Thyroid gland (tissue), 4 donors: ENCODE results near the gene TNFAIP8. TPM values are rescaled to one million over a fixed set of nuclear protein-coding genes. Genes with fewer than 3 reads are reported as not detected.

Source experiments
- DNase-seq, 2 donors: peaks; one replicate each; pipeline ENCODE4 v3.0.0-alpha.2; 2019
- H3K27ac ChIP-seq, 3 donors: fragments of 200-600 bp; sonication (generic); 1 replicate in 2 of 3; 2 replicates in 1 of 3; pipeline ENCODE4 v1.5.1; 2016 to 2019; ENCODE audit warnings: mild to moderate bottlenecking in 1 of 3, moderate library complexity in 1 of 3
- H3K27me3 ChIP-seq: fragments of 200-600 bp; sonication (generic); one replicate; pipeline ENCODE4 v1.5.1; 2019
- H3K36me3 ChIP-seq, 2 donors: fragments of 200-600 bp; sonication (generic); one replicate each; pipeline ENCODE4 v1.5.1; 2016 to 2019
- H3K4me1 ChIP-seq, 2 donors: fragments of 200-600 bp; sonication (generic); one replicate each; pipeline ENCODE4 v1.5.1; 2017 to 2019
- H3K4me3 ChIP-seq, 3 donors: fragments of 200-600 bp; sonication (generic); replicated peaks in 1 of 3; 1 replicate in 2 of 3; 2 replicates in 1 of 3; pipeline ENCODE4 v1.5.1; 2016; ENCODE audit warnings: mild to moderate bottlenecking in 1 of 3
- H3K9me3 ChIP-seq: fragments of 200-600 bp; sonication (generic); one replicate; pipeline ENCODE4 v1.5.1; 2017
- POLR2A ChIP-seq, 2 donors: fragments of 450-650 bp; IDR thresholded peaks; one replicate each; pipeline ENCODE4 v1.6.1; 2017; ENCODE audit warnings: antibody characterized with exemption in 2 of 2, mild to moderate bottlenecking in 2 of 2, moderate library complexity in 1 of 2
- WGBS, 2 donors: methylation state at CpG; one replicate each; pipeline ENCODE4 v1.1.5; 2017; 5-methylcytosine and 5-hydroxymethylcytosine counted together
- intact Hi-C: fragments of 100-400 bp; cut with DNase I; formaldehyde crosslinking; loops from one replicate; pipeline ENCODE4 v1.15.1; 2023
- total RNA-seq, 4 donors: library from RNA; depleted of rRNA; stranded (reverse); fragments of >200 nt; gene quantifications; one replicate each; pipeline ENCODE4 v1.2.3, GENCODE V29; 2016
- TF ChIP-seq, protein P1 (sequence below), 6 experiments: fragments of 200-600 bp in 3 of 6; fragments of 450-650 bp in 3 of 6; sonication (generic) in 3 of 6; IDR thresholded peaks; one replicate each; pipeline ENCODE4 v1.5.1; 2016 to 2019; ENCODE audit warnings: antibody characterized with exemption in 6 of 6, mild to moderate bottlenecking in 2 of 6, inconsistent platforms in 1 of 6, moderate library complexity in 1 of 6

The TNFAIP8 gene
- total RNA-seq, 4 donors from 2014 or later: 15.7 to 36.8 (median 33.6) TPM

GRCh38 chr5:119322312-119322947, 33.4 kb upstream of the TNFAIP8 start:
- no peaks in the 10 kb centered on the region for H3K9me3 ChIP-seq
- no peak overlapping the region for H3K4me3 ChIP-seq
- peaks cover 17 to 31% of the 10 kb centered on the region in 2 donors for H3K4me1 ChIP-seq
- TF ChIP-seq POLR2A (IDR thresholded peaks at IDR 0.05): no peak
- TF ChIP-seq, protein P1, sequence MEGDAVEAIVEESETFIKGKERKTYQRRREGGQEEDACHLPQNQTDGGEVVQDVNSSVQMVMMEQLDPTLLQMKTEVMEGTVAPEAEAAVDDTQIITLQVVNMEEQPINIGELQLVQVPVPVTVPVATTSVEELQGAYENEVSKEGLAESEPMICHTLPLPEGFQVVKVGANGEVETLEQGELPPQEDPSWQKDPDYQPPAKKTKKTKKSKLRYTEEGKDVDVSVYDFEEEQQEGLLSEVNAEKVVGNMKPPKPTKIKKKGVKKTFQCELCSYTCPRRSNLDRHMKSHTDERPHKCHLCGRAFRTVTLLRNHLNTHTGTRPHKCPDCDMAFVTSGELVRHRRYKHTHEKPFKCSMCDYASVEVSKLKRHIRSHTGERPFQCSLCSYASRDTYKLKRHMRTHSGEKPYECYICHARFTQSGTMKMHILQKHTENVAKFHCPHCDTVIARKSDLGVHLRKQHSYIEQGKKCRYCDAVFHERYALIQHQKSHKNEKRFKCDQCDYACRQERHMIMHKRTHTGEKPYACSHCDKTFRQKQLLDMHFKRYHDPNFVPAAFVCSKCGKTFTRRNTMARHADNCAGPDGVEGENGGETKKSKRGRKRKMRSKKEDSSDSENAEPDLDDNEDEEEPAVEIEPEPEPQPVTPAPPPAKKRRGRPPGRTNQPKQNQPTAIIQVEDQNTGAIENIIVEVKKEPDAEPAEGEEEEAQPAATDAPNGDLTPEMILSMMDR (IDR thresholded peaks at IDR 0.05): no peak
- no peaks in the 10 kb centered on the region for H3K27me3 ChIP-seq
- no peaks in the 10 kb centered on the region for H3K36me3 ChIP-seq
- no peak for DNase-seq
- intact Hi-C loops: loop anchor here (10.0 kb wide), 1 partner anchor 82 kb away; no protein-coding TSS in a partner anchor
- H3K27ac ChIP-seq: peak overlapping the region in 2 of 3 donors; percentile 56 to 61
- WGBS, 2 donors: 79 to 80% methylated on average over 7 of the region's 7 CpGs

DNA sequence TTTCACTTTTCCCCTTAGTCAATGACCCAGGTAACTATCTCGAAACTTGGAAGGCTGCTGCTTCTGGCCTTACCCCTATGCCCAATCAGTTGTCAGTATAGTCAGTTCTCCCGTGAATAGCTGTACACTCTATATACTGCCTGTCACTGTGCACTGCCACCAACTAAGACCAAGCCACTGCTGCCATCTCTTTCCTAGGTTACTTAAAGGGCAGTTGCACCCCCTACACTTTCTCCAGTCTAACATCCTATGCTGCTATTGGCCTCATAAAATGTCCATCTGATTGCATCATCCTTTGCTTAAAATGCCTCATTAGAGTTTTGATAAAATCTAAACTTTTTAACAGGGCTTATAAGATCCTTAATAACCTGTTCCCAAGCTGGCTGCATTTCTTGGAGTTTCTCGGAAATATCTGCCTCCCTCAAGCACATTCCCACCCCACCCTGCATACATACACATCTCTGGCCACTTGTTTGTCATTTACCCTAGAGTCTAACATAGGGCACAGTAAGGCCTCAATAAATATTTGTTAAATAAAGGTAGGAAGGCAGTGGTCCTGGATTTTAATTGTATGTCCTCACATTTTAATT, 32.8 kb upstream of the TNFAIP8 start:
- no peaks in the 10 kb centered on the region for H3K36me3 ChIP-seq
- peak overlapping the region; percentile 46 to 61 (median 56) for H3K27ac ChIP-seq
- intact Hi-C loops: loop anchor here (10.0 kb wide), 1 partner anchor 82 kb away; no protein-coding TSS in a partner anchor
- no peak for DNase-seq
- no peaks in the 10 kb centered on the region for H3K27me3 ChIP-seq
- H3K9me3 ChIP-seq: no peaks in the 10 kb centered on the region
- TF ChIP-seq, protein P1 (IDR thresholded peaks at IDR 0.05): no peak
- no peak for TF ChIP-seq POLR2A (IDR thresholded peaks at IDR 0.05)
- H3K4me1 ChIP-seq: peaks cover 17 to 32% of the 10 kb centered on the region in 2 donors
- 67 to 94% methylated on average over 3 of the region's 3 CpGs for WGBS, 2 donors
- no peak overlapping the region for H3K4me3 ChIP-seq

GRCh38 chr5:119323601-119324000, 32.2 kb upstream of the TNFAIP8 start:
- Histone ChIP-seq H3K27me3 (no peaks in the 10 kb centered on the region), H3K4me1 (peaks cover 15 to 35% of the 10 kb centered on the region in 2 donors), H3K9me3 (no peaks in the 10 kb centered on the region), H3K4me3 (no peak overlapping the region), H3K27ac (peak overlapping the region; percentile 46 to 61 (median 56)), H3K36me3 (no peaks in the 10 kb centered on the region)
- no peak for TF ChIP-seq POLR2A (IDR thresholded peaks at IDR 0.05)
- TF ChIP-seq, protein P1 (IDR thresholded peaks at IDR 0.05): no peak
- peak in 1 of 2 donors; percentile 24 for DNase-seq
- intact Hi-C loops: loop anchor here (10.0 kb wide), 1 partner anchor 81 kb away; no protein-coding TSS in a partner anchor

DNA sequence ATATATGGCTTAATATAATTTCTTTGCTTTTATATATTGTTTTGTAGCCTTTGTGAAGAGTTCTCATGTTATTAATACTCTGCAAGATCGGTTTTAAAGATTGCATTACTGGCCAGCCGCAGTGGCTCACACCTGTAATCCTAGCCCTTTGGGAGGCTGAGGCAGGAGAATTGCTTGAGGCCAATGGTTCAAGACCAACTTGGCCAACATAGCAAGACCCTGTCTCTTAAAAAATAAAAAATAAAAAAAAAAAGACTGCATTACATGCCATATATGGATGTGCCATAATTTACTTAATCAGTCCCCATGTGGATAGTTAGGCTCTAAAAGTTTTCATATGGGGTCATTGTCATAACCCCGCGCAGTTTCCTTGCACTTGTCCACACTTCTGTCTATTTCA, 31.0 kb upstream of the TNFAIP8 start:
- H3K9me3 ChIP-seq: no peaks in the 10 kb centered on the region
- intact Hi-C loops: loop anchor here (10.0 kb wide), 1 partner anchor 80 kb away; no protein-coding TSS in a partner anchor
- H3K36me3 ChIP-seq: no peaks in the 10 kb centered on the region
- no peak overlapping the region for H3K4me3 ChIP-seq
- no peak for DNase-seq
- no peaks in the 10 kb centered on the region for H3K27me3 ChIP-seq
- TF ChIP-seq, protein P1 (IDR thresholded peaks at IDR 0.05): no peak
- no peak for TF ChIP-seq POLR2A (IDR thresholded peaks at IDR 0.05)
- peaks cover 14 to 37% of the 10 kb centered on the region in 2 donors for H3K4me1 ChIP-seq
- H3K27ac ChIP-seq: peak overlapping the region in 2 of 3 donors; percentile 14 to 61
- 97 to 98% methylated on average over 4 of the region's 4 CpGs for WGBS, 2 donors

DNA sequence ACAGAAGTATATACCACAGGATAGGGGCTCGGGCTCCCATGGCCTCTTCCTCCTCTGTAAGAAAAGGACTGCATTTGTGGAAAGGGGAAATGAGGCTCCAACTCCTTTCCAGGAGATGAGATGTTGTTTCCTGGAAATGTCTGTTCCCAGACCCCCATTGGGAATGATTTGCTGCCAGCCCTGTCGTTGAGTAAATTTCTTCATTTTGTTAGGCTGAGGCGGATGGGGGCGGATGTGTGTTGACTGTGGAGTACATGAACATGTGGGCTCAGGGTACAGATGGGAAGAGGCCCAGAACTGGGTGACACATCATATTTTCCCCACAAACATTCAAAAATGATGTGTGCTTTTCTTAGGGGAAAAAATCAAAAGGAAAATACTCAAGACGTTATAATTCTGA, 28.8 kb upstream of the TNFAIP8 start:
- H3K27ac ChIP-seq: no peak overlapping the region
- no peaks in the 10 kb centered on the region for H3K9me3 ChIP-seq
- H3K27me3 ChIP-seq: no peaks in the 10 kb centered on the region
- no peak overlapping the region for H3K4me3 ChIP-seq
- DNase-seq: no peak
- intact Hi-C loops: loop anchor here (10.0 kb wide), 1 partner anchor 78 kb away; no protein-coding TSS in a partner anchor
- H3K36me3 ChIP-seq: no peaks in the 10 kb centered on the region
- TF ChIP-seq POLR2A (IDR thresholded peaks at IDR 0.05): no peak
- TF ChIP-seq, protein P1 (IDR thresholded peaks at IDR 0.05): no peak
- peaks cover 14 to 26% of the 10 kb centered on the region in 2 donors for H3K4me1 ChIP-seq
- WGBS, 2 donors: 81 to 86% methylated on average over 5 of the region's 5 CpGs
